ENCODE measurements around the gene SPTLC2. TPM values are rescaled to one million over a fixed set of nuclear protein-coding genes. Genes with fewer than 3 reads are reported as not detected.
A peak's percentile ranks its signal among the peaks of the same experiment; 100 is the strongest.

Gene SPTLC2
- total and polyA plus RNA-seq, 2 of the 13 experiments (the other 11 are each of a cell fraction or from before 2014, with no cell fraction given), result 17.4 to 17.5 TPM

- Histone ChIP-seq H3K27me3 (ENCODE audit: control insufficient read depth in 1 of 2, insufficient read depth in 2 of 2, low read length in 2 of 2) (no peaks in the 10 kb centered on the region), H3K36me3 (replicated peaks in 1 of 2; ENCODE audit: control insufficient read depth in 1 of 2, insufficient read depth in 2 of 2, low read length in 2 of 2) (no peaks in the 10 kb centered on the region), H3K9me3 (ENCODE audit: low read length) (no peaks in the 10 kb centered on the region), H3K4me2 (ENCODE audit: low read depth, low read length) (no peak overlapping the region), H4K20me1 (ENCODE audit: insufficient read depth, low read length) (peaks cover 4% of the 10 kb centered on the region; the same call in 1 of the 2 replicates), H3K4me3 (replicated peaks in 1 of 3; ENCODE audit: insufficient read depth in 1 of 3, low read depth in 2 of 3, low read length in 3 of 3) (no peak overlapping the region), H3K79me2 (ENCODE audit: insufficient read depth, low read length) (peaks cover 47% of the 10 kb centered on the region), H2AFZ (ENCODE audit: low read length) (no peak overlapping the region), H3K4me1 (ENCODE audit: insufficient read depth, low read length) (peaks cover 16% of the 10 kb centered on the region), H3K27ac (ENCODE audit: extremely low read length, insufficient read depth, low read length) (no peak overlapping the region), H3K9ac (ENCODE audit: insufficient read depth, low read depth, low read length) (no peak overlapping the region)
- intact Hi-C loops (cut with micrococcal nuclease; ENCODE audit: unreplicated experiment), result no loop called here
- CTCF ChIA-PET (ENCODE audit: low intra/inter-chr PET ratio, low total read pairs), result no interaction called here
- FAIRE-seq, result peak; percentile 15
- peak; percentile 86 for ATAC-seq
- 63% methylated on average over 8 of the region's 8 CpGs for WGBS (ENCODE audit: low lambda C conversion rate)
- peak; percentile 24 for DNase-seq (ENCODE audit: low spot score)
- no TSS peak for BruUV-seq (replicated peaks)
- in situ Hi-C loops (cut with HindIII; ENCODE audit: extremely low pct_ligation_motif_present, low pct_unique_long_range_greater_than_20kb), result no loop called here
- POLR2A ChIA-PET, result no interaction called here
- TF ChIP-seq JUNB (CRISPR knock-in tag; IDR thresholded peaks at IDR 0.05; ENCODE audit: borderline replicate concordance) (no peak), ATF6 (CRISPR knock-in tag; conservative IDR thresholded peaks at IDR 0.05) (no peak), PATZ1 (CRISPR knock-in tag; IDR thresholded peaks at IDR 0.05) (no peak), GMEB2 (CRISPR knock-in tag; IDR thresholded peaks at IDR 0.05; ENCODE audit: low read depth) (no peak), ZNF343 (CRISPR knock-in tag; IDR thresholded peaks at IDR 0.05) (no peak), ZNF720 (CRISPR knock-in tag; IDR thresholded peaks at IDR 0.05) (no peak), NONO (IDR thresholded peaks at IDR 0.05) (no peak), NONO (CRISPR knock-in tag; conservative IDR thresholded peaks at IDR 0.05) (no peak), ZNF296 (CRISPR knock-in tag; conservative IDR thresholded peaks at IDR 0.05) (no peak), KDM1A (CRISPR knock-in tag; IDR thresholded peaks at IDR 0.05) (no peak), FIP1L1 (IDR thresholded peaks at IDR 0.05; ENCODE audit: borderline replicate concordance, insufficient read depth, low read depth, low read length) (no peak), NCOA2 (CRISPR knock-in tag; IDR thresholded peaks at IDR 0.05) (no peak)
- TF ChIP-seq, protein P1, sequence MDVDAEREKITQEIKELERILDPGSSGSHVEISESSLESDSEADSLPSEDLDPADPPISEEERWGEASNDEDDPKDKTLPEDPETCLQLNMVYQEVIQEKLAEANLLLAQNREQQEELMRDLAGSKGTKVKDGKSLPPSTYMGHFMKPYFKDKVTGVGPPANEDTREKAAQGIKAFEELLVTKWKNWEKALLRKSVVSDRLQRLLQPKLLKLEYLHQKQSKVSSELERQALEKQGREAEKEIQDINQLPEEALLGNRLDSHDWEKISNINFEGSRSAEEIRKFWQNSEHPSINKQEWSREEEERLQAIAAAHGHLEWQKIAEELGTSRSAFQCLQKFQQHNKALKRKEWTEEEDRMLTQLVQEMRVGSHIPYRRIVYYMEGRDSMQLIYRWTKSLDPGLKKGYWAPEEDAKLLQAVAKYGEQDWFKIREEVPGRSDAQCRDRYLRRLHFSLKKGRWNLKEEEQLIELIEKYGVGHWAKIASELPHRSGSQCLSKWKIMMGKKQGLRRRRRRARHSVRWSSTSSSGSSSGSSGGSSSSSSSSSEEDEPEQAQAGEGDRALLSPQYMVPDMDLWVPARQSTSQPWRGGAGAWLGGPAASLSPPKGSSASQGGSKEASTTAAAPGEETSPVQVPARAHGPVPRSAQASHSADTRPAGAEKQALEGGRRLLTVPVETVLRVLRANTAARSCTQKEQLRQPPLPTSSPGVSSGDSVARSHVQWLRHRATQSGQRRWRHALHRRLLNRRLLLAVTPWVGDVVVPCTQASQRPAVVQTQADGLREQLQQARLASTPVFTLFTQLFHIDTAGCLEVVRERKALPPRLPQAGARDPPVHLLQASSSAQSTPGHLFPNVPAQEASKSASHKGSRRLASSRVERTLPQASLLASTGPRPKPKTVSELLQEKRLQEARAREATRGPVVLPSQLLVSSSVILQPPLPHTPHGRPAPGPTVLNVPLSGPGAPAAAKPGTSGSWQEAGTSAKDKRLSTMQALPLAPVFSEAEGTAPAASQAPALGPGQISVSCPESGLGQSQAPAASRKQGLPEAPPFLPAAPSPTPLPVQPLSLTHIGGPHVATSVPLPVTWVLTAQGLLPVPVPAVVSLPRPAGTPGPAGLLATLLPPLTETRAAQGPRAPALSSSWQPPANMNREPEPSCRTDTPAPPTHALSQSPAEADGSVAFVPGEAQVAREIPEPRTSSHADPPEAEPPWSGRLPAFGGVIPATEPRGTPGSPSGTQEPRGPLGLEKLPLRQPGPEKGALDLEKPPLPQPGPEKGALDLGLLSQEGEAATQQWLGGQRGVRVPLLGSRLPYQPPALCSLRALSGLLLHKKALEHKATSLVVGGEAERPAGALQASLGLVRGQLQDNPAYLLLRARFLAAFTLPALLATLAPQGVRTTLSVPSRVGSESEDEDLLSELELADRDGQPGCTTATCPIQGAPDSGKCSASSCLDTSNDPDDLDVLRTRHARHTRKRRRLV (CRISPR knock-in tag; IDR thresholded peaks at IDR 0.05), result no peak
Observed at GRCh38 chr14:77603654-77604255, 12.7 kb downstream of the SPTLC2 start.
